Stimulated activated CD4-positive, alpha-beta T cell treated with anti-CD3 and anti-CD28 coated beads, Interleukin-2, amount 100 ng/mL, for 48 hours (primary cell): ENCODE measurements around the gene CD300H.
A peak's percentile ranks its signal among the peaks of the same experiment; 100 is the strongest.
"Not testable (repeated sequence)": the region's sequence is repeated elsewhere in the genome, so short reads cannot be mapped to it uniquely, and the experiment has no call there.

Source experiments
- DNase-seq, 2 donors: peaks; one replicate each; pipeline ENCODE4 v3.0.0-alpha.2; 2020

CD300H gene

DNA sequence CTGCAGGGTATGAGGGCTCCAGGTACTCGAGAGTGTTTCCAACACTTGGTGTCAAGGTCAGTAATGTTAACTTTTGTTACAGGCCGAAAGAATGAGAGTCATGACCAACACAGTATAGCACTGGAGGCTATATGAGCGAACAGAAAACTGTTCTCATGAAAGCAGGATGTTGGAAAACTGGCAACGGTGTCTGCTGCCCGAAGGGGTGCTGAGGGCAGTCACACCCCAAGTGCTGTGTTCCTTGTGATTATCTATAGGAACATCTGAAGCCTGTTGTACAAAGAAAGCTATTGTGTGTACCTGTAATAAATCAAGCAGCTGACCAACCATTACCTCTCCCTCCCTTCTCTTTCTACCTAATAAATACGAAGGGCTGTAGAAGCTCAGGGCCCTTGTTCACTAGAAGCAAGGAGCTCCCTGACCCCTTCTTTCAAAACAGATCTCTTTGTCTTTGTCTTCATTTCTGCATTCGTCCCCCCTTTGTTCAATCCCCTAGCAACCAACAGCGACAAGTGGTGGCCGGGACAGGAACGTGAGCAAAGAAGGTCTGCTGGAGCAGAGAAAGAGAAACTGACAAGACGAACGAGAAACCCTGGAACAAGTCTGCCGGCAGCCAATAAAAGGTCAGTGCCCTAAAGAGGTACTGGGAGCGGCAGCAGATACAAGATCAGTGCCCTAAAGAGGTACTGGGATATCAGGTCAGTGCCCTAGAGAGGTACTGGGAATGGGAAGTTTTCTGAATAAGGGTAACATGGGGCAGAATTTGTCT, 17.2 kb upstream of the CD300H start:
- no peak for DNase-seq

DNA sequence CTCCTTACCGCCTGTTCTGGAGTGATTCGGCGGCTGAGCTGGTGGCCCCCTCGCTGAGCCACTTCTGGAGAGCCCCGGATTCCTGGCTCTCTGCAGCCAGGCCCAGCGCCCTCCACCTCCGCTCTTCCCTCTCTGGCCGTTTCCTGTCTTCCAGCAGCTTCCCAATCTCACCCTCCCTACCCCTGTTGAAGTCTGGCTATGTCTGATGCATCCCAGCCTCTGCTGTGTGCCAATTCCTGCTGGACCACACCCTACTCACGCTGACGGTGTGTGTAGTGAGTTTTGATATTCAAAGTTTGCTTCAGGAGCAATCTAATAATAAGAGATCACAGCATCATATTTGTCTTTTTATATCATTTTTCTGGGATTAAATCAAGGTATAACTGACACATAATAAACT, 15.3 kb upstream of the CD300H start:
- DNase-seq, result no peak

DNA sequence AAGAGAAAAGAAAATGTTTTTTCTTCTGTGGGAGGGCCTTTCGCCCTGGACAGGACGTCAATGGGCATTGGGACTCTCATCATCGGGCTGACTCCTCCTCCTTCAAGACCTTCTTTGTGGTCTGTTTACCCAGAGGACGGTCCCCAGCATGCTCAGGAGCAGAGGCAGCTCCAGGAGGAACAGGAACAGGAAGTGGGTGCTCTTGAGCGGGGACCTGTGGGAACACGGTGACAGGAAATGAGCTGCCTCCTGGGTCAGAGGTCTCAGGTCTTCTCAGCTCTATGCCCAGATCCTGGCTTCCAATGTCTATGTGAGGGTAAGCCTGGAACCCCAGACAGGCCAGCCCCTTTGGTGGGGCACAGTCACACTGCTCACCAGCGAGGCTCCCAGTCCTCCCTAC, 12.6 kb upstream of the CD300H start:
- no peak for DNase-seq

DNA sequence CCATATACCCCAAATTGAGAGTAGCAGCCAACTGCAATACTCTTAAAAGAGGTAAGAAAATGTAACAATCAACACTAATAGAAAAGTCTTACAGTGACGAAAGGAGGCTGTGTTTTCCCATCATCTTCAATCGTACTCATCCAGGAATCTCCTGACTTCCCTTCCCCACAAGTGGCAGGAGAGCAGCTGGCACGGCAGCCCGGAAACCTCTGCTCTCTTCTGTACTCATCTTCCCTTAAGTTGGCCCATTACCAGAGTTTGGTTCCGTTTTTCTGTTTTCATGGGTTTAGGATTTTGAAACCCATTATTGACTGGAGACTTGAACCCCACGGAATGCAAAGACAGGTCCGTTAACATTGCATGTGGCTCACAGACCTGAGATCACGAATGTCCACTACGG, 11.7 kb upstream of the CD300H start:
- no peak for DNase-seq

DNA sequence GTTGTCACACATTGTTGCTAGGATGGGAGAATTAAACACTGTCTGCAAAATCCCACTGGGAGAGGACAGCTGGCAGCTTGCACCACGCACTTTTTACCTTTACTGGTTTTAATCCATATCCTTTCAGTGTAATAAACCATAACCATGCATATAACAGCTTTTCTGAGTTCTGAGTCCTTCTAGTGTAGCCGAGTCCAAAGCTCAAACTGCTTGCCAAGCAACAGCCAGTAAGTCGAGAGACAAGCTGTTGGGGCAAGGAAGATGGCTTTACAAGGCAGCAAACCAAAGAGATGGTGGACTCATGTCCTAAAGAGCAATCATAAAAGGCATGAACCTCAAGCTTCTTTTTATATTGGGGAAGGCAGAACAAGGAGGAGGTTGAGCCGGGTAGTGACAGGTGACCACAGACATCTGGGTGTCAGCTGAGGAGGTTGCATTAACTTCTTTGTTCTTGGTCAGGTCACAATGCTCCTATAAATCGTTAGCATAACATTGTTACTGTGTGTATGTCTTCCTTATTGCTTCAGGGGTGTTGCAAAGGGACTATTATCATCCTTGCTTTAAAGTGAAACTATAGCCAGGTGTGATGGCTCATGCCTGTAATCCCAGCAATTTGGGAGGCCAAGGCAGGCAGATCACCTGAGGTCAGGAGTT, 7.3 kb upstream of the CD300H start:
- no peak for DNase-seq

DNA sequence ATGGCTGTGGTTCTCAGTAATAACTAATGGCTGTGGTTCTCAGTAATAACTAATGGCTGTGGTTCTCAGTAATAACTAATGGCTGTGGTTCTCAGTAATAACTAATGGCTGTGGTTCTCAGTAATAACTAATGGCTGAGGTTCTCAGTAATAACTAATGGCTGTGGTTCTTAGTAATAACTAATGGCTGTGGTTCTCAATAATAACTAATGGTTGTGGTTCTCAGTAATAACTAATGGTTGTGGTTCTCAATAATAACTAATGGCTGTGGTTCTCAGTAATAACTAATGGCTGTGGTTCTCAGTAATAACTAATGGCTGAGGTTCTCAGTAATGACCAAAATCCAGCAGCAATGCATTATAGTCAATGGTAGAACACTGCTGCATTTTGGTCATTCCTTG, 6.3 kb upstream of the CD300H start:
- not testable (repeated sequence) for DNase-seq

DNA sequence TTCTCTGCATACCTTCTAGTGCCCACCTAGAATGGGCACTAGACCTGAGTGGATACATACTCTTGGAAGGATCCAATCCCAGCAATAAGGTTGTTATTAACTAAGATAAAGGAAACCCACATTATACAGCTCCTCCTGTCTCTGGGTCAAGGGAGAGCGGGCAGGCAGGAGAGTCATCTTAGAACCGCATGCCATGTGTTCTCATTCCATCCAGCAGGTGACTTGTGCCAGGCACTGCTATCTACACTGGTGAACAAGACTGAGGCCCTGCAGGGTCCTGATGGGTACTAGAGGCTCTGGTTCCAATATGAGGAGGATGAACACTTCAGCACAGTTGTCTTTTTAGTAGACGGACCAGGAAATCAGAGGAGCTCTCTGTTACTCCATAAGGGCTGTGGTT, 5.9 kb upstream of the CD300H start:
- no peak for DNase-seq

DNA sequence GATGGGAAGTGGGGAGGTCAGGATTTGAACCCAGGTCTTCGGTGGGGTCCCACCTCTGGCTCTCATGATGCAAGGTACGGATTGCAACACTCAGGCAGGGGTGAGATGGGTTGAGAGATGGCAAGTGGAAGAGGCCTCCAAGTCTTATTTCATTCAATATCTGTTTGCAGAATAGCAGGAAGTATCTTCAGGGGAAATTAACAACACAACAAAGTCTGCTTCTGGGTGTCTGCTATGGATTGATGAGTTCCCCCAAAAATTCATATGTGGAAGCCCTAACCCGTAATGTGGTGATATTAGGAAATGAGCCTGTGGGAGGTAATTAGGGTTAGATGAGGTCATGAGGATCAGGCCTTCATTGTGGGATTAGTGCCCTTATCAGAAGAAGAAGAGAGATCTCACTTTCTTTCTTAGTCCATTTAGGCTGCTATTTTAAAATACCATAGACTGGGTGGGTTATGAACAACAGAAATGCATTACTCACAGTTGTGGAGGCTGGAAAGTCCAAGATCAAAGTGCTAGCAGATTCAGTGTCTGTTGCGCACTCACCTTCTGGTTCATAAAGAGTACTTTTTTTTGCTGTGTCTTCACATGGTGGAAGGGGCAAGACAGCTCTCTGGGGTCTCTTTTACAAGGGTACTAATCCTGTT, 4.4 kb upstream of the CD300H start:
- DNase-seq, result no peak

DNA sequence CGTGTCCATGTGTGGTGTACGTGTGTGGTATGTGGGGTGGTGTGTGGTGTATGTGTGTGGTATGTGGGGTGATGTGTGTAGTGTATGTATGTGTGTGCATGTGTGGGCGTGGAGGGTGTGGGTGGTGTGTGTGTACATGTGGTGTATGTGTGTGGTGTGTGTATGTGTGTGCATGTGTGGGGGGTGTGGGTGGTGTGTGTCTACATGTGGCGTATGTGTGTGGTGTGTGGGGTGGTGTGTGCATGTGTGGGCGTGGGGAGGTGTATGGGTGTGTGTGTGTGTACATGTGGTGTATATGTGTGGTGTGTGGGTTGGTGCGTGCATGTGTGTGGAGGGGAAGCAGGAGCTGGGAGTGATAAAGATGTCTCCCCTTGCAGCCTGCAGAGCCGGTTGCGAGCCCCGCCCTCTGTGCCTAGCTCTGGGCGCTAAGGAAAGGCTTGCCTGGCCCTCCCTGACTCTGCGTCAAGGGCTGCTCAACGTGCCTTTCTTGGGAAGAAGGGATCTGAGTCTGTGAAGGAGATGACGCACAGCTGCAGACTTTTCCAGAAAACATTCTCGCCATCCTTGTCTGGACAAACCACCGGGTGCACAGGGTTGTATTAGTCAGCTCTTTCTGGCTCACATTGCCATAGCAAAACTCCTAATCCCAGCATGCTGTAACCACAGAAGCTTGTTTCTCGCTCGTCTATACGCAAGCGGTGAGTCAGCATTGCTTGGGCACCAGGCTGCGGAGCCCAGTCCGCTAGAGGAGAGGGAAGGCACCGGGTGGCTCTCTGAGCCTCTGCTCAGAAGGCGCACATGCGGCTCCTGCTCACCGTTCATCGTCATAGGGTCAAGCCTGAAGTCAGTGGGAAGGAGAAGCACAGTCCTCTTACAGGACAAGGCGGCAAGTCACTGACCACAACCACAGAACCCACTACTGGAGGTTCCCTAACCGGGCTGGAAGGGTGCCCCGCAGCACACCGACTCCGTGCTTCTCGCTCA, 2.0 kb upstream of the CD300H start:
- peak in 1 of 2 donors; percentile 13 for DNase-seq

DNA sequence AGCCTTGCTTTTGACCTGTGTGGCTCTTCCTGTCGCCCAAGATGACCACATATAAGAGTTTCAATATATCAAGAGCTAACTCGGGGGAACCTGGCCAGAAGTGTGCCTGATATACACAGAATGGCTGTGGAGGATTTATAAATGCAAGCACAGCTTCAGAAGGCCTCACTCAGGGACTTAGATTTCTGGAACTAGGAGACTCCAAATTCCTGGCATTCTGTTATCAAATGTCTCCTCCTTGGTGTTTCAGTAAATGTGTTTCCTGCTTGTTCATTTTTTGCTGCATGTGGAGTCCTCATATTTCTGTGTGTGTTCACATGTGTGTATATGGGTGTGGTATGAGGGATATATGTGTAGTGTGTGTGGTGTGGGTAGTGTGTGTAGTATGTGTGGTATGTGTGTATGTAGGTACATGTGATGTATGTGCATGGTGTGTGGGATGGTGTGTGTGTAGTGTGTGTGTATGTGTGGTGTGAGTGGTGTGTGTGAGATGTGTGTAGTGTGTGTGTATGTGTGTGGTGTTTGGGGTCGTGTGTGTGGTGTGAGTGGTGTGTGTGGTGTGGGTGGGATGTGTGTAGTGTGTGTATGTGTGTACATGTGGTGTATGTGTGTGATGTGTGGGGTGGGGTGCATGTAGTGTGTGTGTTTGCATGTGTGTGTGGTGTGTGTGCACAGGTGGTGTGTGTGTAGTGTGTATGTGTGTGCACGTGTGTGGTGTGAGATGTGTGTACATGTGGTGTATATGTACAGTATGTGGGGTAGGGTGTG, 981 bp upstream of the CD300H start:
- no peak for DNase-seq

DNA sequence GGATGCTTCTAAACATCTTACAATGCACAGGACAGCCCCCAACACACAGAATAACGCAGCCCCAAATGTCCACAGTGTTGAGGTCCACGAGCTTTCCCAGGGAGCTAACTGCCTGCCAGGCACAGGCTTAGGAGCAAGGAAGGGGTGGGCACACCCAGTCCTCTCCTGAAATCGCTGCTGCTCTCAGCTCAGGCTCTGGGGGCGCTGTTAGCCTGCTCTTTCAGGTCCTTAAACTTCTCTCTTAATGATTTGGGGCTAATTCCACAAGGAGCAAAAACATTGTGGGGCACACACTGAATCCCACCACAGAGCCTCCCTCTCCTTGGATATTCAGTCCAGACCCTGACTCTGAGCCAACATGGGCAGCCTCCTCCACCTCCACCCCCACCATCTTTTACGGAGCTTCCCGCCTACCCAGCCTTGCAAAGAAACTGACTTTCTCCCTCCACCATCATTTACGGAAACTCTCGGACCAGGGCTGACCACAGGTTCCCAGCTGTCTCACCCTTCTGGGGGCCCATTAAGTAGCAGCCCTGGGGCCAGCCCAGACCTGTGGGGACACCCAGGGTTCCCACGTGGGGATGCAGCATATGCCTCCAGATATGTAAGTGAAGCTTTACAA, 1.1 kb downstream of the CD300H start:
- peak; percentile 21 to 31 for DNase-seq

DNA sequence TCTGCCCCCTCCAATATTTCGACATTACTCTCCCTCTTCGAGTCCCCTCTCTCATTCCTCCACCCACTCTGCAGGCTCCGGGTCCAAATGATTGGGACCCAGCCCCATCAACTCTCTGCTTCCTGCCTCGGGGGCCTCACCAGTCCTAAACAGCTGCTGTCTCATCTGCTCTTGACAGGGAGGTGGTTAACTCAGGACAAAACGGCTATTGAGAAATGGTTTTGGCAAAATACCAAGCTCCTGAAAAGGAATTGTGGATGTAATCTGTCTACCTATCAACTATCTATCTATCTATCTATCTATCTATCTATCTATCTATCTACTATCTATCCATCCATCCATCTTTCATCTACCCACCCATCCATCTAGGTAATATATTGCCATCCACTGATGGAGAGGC, 2.2 kb downstream of the CD300H start:
- no peak for DNase-seq

DNA sequence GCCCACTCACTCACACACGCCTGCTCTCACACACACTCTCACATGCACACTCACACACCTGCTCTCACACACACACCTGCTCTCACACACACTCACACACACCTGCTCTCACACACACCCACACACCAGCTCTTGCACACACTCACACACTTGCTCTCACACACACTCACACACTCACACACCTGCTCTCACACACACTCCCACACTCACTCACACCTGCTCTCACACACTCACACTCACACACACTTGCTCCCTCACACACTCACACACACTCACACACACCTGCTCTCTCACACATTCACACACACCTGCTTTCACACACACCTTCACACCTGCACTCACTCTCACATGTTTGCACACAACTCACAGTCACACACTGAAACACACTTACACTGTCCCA, 4.0 kb downstream of the CD300H start:
- DNase-seq, result no peak

DNA sequence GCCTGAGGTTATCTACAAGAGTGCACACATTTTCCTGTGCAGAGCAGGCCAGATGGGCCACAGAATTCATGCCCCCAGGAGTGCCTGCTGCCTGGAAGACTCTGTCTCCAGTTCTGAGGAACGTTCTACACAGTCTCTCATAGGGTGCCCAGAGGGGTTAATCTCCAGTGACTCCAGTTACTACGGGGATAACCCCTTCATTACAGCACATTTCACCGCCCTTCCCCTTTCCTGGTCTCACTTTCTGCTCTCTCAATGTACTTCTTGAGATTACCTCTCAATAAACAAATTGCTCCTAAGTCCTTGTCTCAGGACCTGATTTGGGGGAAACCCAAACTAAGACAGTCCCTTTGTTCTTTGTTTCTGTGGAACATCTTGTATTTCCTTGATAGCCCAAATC, 5.7 kb downstream of the CD300H start:
- DNase-seq, result no peak

DNA sequence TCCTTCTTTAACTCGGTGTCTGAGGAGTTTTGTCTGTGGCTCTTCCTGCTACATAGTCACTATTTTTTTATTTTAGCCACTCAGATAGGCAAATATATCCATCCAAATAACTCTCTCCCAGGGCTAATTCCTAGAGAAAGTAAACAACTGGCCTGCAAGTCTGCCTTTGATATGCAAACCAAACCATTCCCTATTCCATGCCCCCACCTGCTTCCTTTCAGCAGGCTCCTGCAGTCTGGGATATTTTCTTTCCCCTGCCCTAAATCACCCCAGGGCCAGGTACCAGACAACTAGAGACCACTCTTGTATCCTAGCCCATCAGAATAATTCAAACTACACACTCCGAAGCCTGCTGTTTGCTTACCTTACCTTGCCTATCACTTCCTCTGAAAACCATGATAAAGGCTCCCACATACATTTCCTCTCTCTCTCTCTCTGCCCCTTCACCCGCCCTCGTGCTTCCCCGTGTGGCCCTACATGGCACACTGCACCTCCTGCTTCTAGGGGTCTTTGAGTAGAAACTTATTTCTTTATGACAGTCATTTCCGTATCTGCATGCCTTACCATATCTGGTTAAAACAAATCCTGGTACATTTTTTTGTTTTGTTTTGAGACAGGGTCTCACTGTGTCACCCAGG, 8.3 kb downstream of the CD300H start:
- DNase-seq, result no peak

DNA sequence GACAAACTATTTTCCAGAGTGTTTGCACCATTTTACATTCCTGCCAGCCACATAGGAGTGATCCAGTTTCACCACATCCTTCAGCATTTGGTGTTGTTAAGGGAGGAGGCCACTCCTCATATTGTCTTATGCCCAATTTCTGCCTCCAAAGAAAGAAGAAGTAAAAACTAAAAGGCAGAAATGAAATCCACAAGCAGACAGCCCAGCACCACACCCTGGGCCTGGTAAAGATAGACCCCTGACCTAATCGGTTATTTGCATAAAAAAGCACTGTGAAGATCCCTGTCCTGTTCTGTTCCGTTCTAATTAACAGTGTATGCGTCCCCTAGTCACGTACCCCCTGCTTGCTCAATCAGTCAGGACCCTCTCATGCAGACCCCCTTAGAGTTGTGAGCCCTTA, 8.9 kb downstream of the CD300H start:
- DNase-seq, result not testable (repeated sequence)

DNA sequence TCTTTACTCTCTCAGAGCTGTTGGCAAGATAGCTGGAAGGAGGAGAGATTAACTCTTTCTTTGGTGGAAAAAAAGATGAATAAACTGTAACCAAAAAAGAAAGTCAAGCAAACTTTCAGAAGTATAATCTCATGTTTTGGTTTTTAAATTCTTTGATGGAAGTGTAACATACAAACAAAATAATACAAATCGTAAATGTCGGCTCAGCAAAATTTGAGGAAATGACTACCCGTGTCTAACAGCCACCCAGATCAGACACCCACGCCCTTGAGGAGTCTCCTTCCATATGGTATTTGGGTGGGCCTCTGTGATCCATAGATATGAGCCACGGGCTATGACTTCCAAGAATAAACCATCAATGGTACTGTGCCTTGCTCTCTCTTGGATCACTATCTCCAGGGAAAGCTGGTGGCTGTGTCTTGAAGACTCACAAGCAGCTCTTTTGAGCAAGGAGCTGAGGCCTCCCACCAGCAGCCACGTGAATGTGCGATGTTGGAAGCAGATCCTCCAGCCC, 11.8 kb downstream of the CD300H start:
- no peak for DNase-seq

DNA sequence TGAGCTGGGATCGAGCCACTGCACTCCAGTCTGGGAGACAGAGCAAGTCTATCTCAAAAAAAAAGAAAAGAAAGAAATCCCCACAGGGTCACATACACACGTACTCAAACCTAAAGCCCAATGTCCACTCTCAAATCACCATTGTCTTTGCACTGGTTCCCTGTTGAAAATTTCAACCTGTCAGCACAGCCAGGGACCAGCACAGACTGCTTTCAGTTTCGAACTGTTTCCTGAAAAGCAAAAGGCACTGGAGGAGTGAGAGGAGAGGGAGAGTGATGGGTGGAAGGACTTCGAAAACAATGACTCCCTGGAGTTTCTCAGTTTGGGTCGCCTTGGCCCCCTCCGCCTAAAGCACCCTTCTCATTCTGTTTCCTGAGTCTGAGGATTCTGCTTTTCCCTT, 12.4 kb downstream of the CD300H start:
- DNase-seq, result no peak

DNA sequence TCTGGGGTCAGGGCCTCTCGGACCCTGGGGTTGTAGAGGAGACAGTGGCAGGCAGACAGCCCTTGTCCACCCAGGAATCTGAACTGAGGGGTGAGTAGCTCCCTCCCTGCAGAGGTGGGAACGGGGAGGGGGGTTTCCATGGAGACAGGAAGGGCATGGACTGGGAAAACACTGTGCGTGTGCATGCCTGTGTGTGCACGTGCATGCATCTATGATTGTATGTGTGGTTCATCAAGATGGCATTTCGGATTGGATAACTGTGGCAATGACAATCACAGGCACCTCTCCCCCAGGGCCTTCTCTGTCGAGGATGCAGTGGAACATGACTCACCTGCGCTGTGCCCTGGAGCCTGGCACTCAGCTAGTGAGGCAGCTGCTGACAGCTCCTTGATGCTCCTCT, 15.3 kb downstream of the CD300H start:
- no peak for DNase-seq

DNA sequence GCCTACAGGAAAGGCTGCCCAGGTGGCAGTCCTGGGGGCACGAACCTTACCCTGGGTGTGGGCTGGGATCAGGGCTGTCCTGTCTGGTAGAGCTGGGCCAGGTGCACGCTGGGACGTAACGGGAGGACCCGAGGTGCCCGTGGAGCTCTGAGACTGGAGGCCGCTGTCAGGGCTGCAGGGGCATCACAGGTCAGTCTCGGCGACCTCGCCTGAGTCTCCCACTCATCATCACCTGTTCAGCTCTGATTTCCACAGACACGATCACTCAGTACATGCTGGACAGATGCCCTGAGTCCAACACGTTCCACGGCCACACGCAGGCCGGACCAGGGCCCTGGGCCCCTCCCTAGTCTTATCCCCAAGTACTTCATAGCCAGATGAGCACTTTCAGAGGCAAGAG, 16.7 kb downstream of the CD300H start:
- no peak for DNase-seq

DNA sequence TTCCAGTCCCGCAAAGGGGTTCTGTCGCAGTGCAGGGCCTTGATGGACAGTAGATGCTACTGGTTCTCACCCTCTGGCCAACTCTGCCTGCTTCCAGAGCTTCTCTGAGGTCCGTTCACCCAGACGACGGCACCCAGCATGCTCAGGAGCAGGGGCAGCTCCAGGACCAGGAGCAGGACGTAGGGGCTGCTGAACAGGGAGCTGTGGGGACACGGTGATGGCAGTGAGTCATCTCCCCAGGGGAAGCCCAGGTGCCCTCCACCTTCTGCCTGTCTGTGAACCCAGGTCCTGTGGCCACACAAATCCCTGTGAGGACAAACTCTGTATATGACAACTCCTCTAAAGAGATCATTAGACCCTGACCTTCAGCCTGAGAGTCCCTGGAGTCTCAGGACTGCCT, 18.0 kb downstream of the CD300H start:
- DNase-seq, result no peak
